Skin epidermis (tissue), 12 donors: ENCODE measurements around the gene MIGA2.

Source experiments
- H3K27ac ChIP-seq, 21 experiments: fragments of 200-600 bp; sonication (generic) in 11 of 21; one replicate each; pipeline ENCODE4 v1.5.0; 2020; ENCODE audit warnings: mild to moderate bottlenecking in 3 of 21, inconsistent platforms in 2 of 21, moderate library complexity in 2 of 21
- H3K4me3 ChIP-seq, 7 experiments: fragments of 200-600 bp; sonication (generic) in 2 of 7; one replicate each; pipeline ENCODE4 v1.5.0; 2020; ENCODE audit warnings: inconsistent platforms in 2 of 7, mild to moderate bottlenecking in 2 of 7, moderate library complexity in 1 of 7

The MIGA2 gene

GRCh38 chr9:129010267-129010975, 26.0 kb upstream of the MIGA2 start:
- Histone ChIP-seq H3K27ac (no peak overlapping the region), H3K4me3 (no peak overlapping the region)

DNA sequence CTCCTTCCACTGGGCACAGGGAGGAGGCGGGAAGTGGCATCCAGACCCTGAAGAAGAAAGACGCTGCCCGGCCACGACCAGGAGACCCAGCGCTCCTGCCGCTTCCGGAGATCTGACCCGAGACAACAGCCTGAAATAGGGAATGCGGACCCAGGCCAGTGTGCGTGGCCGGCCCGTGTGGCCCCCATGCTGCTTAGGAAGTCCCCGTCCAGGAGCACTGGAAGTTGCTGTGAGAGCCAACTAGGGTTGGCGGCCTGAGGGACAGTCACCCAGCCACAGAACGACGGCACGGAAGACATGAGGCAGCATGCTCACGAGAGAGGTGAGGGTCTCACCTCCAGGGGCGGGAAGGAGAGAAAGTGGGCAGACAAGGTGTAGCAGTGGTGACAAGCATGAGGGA, 25.3 kb upstream of the MIGA2 start:
- no peak overlapping the region for H3K27ac ChIP-seq
- H3K4me3 ChIP-seq, result no peak overlapping the region

GRCh38 chr9:129011761-129012181, 24.7 kb upstream of the MIGA2 start:
- no peak overlapping the region for H3K27ac ChIP-seq

DNA sequence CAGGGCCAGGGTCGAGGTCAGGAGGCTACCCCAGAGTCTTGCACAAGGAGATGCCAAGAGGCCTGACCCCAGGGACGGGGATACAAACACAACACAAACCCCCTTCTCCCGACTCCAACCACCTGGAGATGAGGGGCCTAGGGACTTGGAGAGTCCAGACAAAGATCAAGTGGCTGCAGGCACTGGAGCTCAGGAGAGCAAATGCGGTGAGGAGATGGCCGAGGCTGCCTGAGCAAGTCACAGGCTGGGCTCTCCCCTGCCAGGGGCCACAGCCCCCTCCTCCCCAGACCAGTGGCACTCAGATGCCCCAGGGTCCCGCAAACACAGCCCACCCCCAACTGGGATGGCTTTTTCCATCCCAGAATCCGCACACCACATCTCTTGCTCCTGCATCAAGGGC, 24.1 kb upstream of the MIGA2 start:
- Histone ChIP-seq H3K27ac (no peak overlapping the region), H3K4me3 (no peak overlapping the region)

More at GRCh38 chr9:129011761-129012181, 24.7 kb upstream of the MIGA2 start:
- H3K4me3 ChIP-seq, result no peak overlapping the region

GRCh38 chr9:129012893-129013448, 23.5 kb upstream of the MIGA2 start:
- H3K27ac ChIP-seq, result no peak overlapping the region

DNA sequence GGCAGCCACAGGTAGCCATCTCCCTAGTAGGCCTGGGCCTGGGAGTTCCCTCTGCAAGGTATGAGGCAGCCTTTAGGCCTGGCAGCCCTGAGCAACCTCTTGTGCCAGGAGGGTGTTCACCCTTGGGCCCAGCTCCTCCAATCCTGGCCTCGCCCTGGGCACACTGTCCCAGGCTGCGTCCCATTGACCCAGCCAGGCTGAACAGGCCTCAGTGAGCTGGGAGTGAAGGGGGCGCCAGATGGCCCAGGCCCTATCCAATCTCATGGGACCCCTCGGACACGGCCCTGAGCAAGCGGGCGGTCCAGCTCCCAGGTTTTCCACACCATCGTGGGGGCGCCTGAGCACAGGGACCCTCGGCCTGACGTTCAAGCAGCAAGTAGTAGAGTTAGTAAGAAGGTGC, 22.8 kb upstream of the MIGA2 start:
- H3K27ac ChIP-seq, result no peak overlapping the region

More at GRCh38 chr9:129012893-129013448, 23.5 kb upstream of the MIGA2 start:
- H3K4me3 ChIP-seq, result no peak overlapping the region

DNA sequence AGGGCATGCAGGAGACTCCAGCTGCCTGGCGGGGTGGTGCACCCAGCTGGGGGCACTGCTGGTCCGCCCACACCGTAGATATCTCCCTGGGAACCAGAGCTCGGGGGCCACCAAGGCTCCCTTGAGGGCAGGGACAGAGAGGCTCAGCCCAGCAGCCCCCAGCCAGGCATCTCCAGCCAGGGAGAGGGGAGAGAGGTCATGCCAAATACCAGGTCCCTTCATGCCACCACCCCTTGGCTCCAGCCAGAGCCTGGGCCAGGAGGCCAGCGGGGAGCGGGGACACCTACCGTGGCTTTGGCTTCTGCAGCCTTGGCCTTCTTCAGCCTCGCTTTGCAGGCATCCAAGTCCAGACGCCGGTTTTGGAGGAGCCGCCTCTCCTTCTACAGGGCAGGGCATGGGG, 22.3 kb upstream of the MIGA2 start:
- Histone ChIP-seq H3K27ac (no peak overlapping the region), H3K4me3 (no peak overlapping the region)

More for the DNA sequence above, 22.8 kb upstream of the MIGA2 start:
- no peak overlapping the region for H3K4me3 ChIP-seq

- no peak overlapping the region for H3K4me3 ChIP-seq
- H3K27ac ChIP-seq, result no peak overlapping the region
These were observed 21.8 kb upstream of the MIGA2 start for GRCh38 chr9:129014608-129015007.

- H3K4me3 ChIP-seq, result no peak overlapping the region
- H3K27ac ChIP-seq, result peak overlapping the region in 1 of 21 experiments; percentile 4
These were observed 15.3 kb upstream of the MIGA2 start for GRCh38 chr9:129021091-129021490.

- Histone ChIP-seq H3K4me3 (no peak overlapping the region), H3K27ac (peak overlapping the region in 2 of 21 experiments; percentile 4 to 22)
These were observed 14.4 kb upstream of the MIGA2 start for GRCh38 chr9:129022037-129022436.

DNA sequence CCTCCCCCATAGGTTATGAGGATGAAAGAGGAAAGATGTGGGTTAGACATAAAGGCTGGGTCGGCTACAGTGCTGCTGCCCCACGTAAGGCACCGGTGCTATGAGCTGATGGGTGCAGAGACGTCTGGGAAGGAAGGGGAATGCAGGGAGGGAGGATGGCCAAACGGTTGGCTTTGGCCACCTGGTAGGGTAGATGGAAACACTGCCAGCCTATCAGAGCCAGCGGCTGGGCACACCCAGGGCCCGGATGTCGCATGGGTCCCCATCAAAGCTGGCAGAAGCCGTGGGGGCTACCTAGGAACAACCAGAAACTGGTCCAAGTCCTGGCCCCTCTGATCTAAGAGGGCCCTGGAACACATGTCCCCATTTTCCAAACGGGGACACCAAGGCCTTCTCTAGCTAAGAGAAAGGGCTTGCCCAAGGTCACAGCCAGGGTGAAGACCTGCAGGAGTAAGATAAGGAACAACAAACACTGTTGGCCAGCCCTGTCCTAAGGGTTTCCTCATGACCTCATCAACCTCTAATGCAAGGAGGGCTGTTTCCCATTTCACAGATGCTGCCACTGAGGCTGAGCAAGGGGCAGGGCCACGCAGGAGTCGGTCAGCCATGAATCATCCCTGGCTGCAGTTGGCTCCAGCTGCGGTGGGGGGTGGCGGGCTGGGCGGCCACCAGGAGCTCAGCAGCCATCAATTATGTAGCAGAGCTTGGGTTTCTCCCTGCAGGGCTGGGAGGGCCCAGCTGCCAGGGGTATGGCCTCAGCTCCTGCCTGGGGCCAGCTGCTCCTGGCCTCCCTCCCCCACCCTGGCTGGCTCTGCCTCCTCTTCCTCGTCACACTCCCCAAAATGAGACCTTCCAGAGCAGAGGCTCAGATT, 13.2 kb upstream of the MIGA2 start:
- H3K4me3 ChIP-seq, result no peak overlapping the region
- peak overlapping the region in 3 of 21 experiments; percentile 4 to 49 (median 4) for H3K27ac ChIP-seq

GRCh38 chr9:129023908-129024233, 12.6 kb upstream of the MIGA2 start:
- Histone ChIP-seq H3K27ac (peak overlapping the region in 2 of 21 experiments; percentile 4 to 49), H3K4me3 (no peak overlapping the region)

- Histone ChIP-seq H3K4me3 (peak overlapping the region in 6 of 7 experiments; percentile 51 to 79 (median 68)), H3K27ac (peak overlapping the region in 17 of 21 experiments; percentile 13 to 88 (median 80))
These were observed 9.8 kb upstream of the MIGA2 start for GRCh38 chr9:129026442-129027223.

DNA sequence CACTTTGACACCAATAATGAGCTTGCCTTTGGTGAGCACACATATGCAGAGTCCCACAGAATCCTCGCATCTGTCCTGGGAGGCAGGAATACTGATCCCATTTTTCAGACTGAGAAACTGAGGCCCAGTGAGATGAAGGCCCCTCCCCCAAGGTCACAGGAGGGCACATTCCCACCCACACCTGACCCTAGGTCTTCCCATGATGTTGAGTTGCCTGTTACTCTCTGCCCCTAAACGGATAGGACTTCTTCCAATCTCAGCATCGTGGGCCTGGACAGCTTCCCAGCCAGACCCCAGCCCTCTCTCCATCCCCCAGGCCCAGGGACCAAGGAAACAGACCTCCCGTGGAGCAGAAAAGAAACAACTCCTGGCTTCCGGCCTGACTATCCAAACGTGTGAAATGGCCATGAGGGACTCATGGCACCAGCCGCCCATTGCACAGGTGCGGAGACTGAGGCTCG, 9.2 kb upstream of the MIGA2 start:
- Histone ChIP-seq H3K4me3 (peak overlapping the region; percentile 51 to 84 (median 70)), H3K27ac (peak overlapping the region in 20 of 21 experiments; percentile 14 to 88 (median 80))

- Histone ChIP-seq H3K27ac (peak overlapping the region; percentile 4 to 88 (median 80)), H3K4me3 (peak overlapping the region; percentile 51 to 84 (median 70))
These were observed 8.7 kb upstream of the MIGA2 start for GRCh38 chr9:129027685-129028191.

GRCh38 chr9:129028192-129028966, 8.0 kb upstream of the MIGA2 start, which contains the start of gene SH3GLB2:
SH3GLB2 (minus strand) TSS chr9:129028331; CDS start chr9:129028154, 177 bp downstream.
- Histone ChIP-seq H3K27ac (peak within 1 kb of the TSS; percentile 4 to 88 (median 80)), H3K4me3 (peak within 1 kb of the TSS; percentile 51 to 84 (median 70))

- Histone ChIP-seq H3K4me3 (no peak overlapping the region), H3K27ac (peak overlapping the region in 3 of 21 experiments; percentile 1 to 48 (median 16))
These were observed 6.2 kb upstream of the MIGA2 start for GRCh38 chr9:129030191-129030590.

DNA sequence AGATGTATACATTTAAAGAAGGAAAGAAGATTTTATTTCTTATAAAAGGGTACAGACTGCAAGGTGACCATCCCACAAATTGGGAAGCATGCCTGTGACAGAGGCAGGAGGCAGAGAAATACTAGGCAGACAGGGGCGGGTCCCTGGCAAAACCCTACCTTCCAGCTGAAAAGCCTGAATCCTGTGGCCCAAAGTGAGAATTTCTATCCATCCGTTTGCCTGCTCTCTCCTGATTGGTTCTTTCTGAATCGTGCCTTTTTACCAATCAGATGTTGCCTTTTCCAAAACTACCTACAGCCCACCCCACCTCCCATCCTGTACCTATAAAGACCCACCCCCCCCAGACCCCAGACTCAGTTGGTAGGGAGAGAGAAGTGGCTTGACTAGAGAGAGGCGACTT, 4.9 kb upstream of the MIGA2 start:
- no peak overlapping the region for H3K4me3 ChIP-seq

More for the DNA sequence above, 4.9 kb upstream of the MIGA2 start:
- H3K27ac ChIP-seq, result no peak overlapping the region
